MG63 (cell line): ENCODE measurements around the gene EDAR. TPM values are rescaled to one million over a fixed set of nuclear protein-coding genes. Genes with fewer than 3 reads are reported as not detected.

Source experiments
- DNase-seq: peaks from one replicate; pipeline ENCODE4 v3.0.0-alpha.2; 2020
- H3K27me3 ChIP-seq: fragments of 250-450 bp; sonication (Bioruptor Pico); 2 replicates; pipeline ENCODE4 v1.5.1; 2020; ENCODE audit warnings: mild to moderate bottlenecking, moderate library complexity
- H3K36me3 ChIP-seq: fragments of 250-450 bp; sonication (Bioruptor Pico); 2 replicates; pipeline ENCODE4 v1.5.1; 2020; ENCODE audit warnings: mild to moderate bottlenecking, moderate library complexity
- H3K4me3 ChIP-seq: fragments of 250-450 bp; sonication (Bioruptor Pico); 2 replicates; pipeline ENCODE4 v1.5.1; 2020; ENCODE audit warnings: mild to moderate bottlenecking, moderate library complexity
- H3K9me3 ChIP-seq: fragments of 250-450 bp; sonication (Bioruptor Pico); 2 replicates; pipeline ENCODE4 v1.5.1; 2020; ENCODE audit warnings: mild to moderate bottlenecking, moderate library complexity
- total RNA-seq: library from RNA; depleted of rRNA; stranded (reverse); fragments of >200 nt; shearing (Covaris generic); gene quantifications from 2 replicates; pipeline ENCODE4 v1.2.3, GENCODE V29; 2014; ENCODE audit warnings: low replicate concordance

Gene EDAR
- total RNA-seq, 1 experiment from 2014 or later: not detected

DNA sequence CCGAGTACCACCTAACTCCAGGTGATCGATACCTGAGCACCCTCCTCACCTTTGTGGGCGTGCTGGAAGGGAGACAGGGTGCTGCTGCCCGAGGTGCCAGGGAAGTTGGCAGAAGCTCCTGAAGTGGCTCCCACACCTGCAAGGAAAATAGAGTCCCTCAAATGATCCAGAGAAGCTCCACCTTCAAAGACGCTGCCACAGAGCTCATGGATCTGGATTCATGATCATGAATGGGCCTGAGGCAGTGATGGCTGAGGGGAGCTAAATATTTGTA, 76.5 kb downstream of the EDAR start:
- Histone ChIP-seq H3K4me3 (no peak overlapping the region), H3K9me3 (no peaks in the 10 kb centered on the region), H3K27me3 (no peaks in the 10 kb centered on the region), H3K36me3 (no peaks in the 10 kb centered on the region)
- no peak for DNase-seq

DNA sequence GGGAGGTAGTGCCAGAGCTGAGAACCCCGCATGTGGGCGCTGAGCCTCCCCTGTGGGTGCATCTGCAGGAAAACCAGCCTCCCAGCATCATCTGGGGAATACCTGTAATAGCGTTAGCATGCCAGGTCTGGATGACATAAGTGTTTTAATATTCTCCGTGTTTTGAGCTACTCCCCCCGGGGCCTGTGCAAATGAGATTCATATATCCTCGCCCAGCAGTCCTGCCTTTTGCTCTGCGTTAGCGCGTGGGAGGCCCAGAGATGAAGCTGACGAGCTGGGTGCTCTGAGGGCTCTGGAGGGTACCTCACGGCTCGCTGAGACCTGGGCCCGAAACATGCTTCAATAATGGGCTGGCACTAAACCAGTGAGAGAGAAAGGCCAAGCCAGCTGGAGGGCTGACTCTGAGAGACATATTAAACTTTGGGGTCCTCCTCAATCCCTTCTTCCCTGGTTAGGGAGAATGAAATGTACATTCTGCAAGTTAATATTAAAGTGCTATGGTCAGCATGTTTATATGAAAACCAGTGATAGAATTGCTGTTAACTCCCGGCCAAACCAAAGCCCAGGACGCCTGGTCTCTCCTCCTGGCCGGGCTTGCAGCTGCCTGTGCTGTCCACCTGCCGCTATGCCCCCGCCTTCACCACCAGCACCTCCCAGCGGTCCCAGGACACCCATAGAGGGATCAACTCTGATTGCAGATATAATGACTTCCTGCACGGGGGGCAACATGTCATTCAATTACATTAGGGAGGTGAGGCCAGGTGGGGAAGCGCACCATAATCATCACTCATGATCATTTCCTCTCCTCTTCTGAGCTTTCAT, 77.0 kb downstream of the EDAR start:
- Histone ChIP-seq H3K27me3 (no peaks in the 10 kb centered on the region), H3K36me3 (no peaks in the 10 kb centered on the region), H3K9me3 (no peaks in the 10 kb centered on the region), H3K4me3 (no peak overlapping the region)
- no peak for DNase-seq

DNA sequence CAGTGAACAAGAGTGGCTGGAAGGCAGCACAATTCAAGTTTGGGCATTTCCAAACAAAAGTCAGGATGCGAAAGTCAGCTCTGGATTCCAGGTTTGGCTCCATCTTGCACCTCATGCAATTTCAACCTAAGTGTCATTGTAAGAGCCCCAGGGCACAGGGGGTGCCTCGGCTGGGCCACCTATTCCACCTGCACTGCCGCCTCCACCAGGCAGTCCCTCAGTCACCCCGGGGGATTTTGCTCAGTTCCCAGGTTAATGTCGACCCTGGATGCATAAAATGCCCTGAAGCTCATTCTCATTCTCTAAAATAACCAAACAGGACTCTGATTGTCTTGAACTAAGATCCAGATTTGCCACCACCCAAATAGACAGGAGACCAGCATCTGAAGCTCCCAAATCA, 77.6 kb downstream of the EDAR start:
- no peaks in the 10 kb centered on the region for H3K9me3 ChIP-seq
- no peaks in the 10 kb centered on the region for H3K36me3 ChIP-seq
- H3K4me3 ChIP-seq: no peak overlapping the region
- no peak for DNase-seq
- H3K27me3 ChIP-seq: no peaks in the 10 kb centered on the region

DNA sequence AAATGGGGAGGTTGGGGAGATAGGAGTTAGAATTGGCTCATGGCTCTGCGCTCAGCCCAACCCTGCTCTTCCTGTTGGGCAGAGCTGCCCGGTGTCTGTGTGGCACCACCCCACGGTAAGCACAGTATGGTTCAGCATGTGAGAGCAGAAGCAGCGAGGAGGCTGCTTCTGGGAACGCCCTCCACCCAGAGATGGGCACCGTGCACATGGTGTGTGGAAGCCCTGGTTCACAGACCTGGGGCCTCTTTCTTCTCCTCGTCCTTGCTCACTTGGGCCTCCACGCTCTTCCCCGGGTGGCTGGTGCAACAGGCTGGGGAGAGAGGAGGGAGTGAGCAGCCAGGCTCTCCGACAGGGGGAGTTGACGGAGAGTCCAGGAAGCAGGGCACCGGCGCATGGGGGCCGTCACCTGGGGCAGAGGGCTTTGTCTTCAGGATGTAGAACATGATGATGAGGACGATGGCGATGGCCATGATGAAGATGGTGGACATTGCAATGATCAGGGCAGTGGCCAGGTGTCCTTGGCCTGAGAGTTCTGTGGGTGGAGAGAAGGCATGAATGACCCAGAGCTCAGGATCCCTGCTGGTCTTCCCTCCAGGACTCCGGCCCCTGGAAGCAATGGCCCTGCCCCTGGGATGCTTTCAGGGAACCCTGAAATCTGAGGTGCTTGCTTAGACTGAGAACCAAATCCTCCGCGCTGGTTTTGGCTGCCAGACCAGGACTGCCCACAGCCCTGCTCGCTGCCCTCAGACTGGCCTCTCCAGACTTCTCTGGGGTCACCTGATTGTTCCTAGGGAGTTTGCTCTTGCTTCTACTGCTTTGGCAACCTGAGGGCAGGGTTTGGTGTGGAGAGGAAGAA, 78.3 kb downstream of the EDAR start:
- no peaks in the 10 kb centered on the region for H3K9me3 ChIP-seq
- no peaks in the 10 kb centered on the region for H3K36me3 ChIP-seq
- no peak overlapping the region for H3K4me3 ChIP-seq
- DNase-seq: no peak
- no peaks in the 10 kb centered on the region for H3K27me3 ChIP-seq

DNA sequence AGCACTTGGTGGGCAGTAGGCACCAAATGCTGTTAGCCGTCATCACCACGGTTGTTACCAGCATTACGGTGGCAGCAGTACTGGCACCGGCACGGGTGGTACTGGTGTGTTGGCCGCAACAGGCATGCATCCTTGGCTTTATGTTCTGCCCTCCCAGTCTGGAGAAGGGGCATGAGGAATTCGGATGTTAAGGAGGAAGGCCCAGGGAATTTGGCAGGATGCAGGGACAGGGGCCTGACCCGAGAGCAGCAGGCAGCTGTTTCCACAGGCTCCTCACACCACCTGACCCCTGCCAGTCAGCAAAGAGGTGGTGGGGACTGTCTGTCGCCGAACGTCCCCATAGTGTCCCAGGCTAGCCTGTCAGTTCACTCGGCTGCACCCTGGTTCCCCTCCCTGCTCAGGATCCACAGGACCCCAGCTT, 79.0 kb downstream of the EDAR start:
- H3K9me3 ChIP-seq: no peaks in the 10 kb centered on the region
- H3K36me3 ChIP-seq: no peaks in the 10 kb centered on the region
- no peak overlapping the region for H3K4me3 ChIP-seq
- DNase-seq: no peak
- no peaks in the 10 kb centered on the region for H3K27me3 ChIP-seq

DNA sequence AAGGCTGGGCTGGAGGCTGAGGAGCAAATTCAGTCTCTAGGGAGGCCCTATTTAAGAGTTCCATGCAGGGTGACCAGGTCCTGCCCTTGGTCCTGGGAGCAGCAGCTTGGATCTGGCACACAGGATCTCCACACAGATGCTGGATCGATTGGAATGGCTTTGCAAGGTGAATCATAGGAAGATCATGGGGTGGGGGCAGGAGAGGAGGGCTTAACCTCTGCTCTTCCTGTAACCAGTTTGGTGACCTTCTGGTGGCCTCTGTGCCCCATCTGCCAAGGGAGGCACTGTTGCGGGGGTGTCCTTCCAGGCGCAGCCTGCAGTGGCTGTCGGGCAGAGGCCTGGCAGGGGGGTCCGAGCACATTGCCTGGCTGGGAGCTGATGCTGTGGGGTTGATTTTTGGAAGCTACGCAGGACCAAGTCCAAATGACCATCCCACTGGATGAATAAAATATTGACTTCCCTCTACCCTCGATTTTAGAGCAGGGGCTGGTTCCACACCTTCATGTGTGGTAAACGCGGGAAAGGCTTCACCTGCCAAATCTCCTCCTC, 79.7 kb downstream of the EDAR start:
- Histone ChIP-seq H3K27me3 (no peaks in the 10 kb centered on the region), H3K4me3 (no peak overlapping the region), H3K36me3 (no peaks in the 10 kb centered on the region), H3K9me3 (no peaks in the 10 kb centered on the region)
- DNase-seq: no peak

DNA sequence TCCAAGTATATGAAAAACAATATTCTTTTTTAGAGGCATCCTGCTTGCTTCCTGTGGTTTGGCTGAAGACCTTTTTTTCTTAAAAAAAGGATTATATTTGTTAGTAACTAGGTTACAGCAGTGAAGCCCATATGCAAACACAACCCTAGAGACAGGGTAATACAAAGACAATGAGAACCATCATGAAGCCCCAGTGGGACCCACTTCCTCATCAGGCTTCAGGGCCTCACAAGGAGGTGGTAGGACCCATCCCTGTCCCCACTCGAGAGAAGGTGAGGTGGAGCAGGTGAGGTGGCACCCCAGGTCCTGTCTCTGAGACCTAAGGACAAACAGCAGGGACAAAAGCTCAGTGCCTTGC, 80.3 kb downstream of the EDAR start:
- Histone ChIP-seq H3K36me3 (no peaks in the 10 kb centered on the region), H3K9me3 (no peaks in the 10 kb centered on the region), H3K27me3 (no peaks in the 10 kb centered on the region), H3K4me3 (no peak overlapping the region)
- DNase-seq: no peak

DNA sequence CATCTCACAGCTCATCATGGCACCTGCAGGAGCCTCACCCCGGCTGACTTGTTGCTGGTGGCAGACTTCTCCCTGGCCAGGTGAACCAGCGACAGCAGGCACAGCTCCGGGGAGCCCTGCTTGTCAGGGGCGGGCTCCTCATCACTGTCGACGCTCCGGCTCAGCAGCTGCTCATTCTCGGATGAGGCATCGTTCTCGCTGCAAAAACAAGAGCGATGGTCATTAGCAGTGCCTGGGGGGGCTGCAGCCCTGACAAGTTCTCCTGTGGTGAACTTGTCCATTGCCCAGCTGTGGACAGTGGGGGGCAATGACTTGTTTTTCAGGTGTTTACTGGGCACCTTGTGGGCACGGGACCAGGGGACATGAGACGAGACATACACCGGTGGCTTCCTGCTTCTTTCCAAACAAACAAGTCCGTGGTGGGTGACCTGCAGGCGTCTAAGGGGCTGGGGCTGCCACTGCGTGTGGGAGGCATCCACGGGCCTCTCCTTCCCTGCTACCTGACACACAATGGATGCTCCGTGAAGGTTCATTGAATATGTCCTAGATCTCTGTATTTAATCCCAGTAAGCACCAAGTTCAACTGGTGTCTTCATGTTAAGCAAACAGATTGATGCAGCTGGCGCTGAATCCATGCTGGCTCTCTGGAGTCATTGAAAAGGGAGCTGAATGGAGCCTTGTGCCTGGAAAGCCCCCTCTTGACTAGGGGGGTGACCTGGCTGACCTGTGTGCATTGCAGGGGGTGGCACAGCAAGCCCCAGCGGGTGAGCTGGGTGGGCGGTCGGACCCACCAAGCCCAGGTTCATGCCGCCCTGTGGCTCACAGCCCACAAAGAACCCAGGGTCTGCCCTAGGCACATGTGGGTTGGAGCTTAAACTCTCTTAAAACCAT, 81.0 kb downstream of the EDAR start:
- no peak for DNase-seq
- Histone ChIP-seq H3K27me3 (no peaks in the 10 kb centered on the region; the same call in 1 of the 2 replicates), H3K9me3 (no peaks in the 10 kb centered on the region), H3K4me3 (no peak overlapping the region), H3K36me3 (no peaks in the 10 kb centered on the region)

DNA sequence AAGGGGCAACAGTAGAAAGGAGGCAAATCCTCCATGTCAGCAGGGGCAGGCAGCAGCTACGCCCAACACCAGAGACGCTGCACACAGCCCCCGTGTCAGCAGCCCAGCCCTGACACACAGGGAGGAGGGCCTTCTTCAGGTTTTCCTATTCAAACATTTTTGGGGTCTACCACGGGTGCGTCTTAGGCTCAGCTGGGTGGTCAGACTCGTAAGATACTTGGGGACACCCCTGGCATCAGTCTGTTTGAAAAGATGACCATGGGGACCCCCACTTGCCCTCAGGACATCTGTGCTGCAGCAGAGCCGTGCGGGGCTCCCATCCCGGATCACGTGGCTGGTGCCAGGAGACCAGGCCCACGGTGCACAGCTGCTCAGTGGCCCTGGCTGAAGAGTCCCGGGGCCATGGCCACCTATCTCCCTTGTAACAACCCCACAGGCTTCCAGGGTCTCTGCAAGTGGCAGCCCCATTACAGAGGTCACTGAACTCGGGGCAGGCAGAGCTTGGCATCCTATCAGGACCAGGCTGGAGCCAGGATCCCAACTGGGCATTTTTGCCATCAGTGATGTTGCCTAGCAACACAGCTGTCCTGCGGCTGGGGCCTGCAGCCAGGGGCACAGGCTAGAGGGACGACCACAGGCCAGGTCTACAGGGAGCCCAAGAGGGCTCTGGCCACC, 82.5 kb downstream of the EDAR start:
- no peaks in the 10 kb centered on the region for H3K36me3 ChIP-seq
- H3K4me3 ChIP-seq: no peak overlapping the region
- DNase-seq: no peak
- H3K27me3 ChIP-seq: no peaks in the 10 kb centered on the region; the same call in 1 of the 2 replicates
- no peaks in the 10 kb centered on the region; the same call in 1 of the 2 replicates for H3K9me3 ChIP-seq

DNA sequence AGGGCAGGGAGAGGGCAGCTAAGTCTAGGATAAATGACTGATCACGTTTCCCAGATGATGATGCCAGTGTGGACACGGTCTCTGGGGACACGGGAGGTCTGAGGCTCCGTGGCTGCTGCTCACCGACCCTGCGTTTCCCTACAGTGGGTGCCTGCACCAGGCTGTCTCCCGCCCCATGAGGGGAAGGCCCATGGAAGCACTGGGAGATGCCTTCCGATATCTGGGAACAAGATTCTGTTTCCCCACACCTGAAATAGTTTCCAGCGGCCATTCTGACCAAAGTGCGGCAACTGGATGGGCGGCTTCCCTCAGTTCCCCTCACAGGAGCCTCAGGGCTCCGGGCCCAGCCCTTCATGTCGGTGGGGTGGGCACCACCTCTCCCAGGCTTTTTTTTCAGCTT, 83.1 kb downstream of the EDAR start:
- Histone ChIP-seq H3K36me3 (no peaks in the 10 kb centered on the region), H3K9me3 (no peaks in the 10 kb centered on the region; the same call in 1 of the 2 replicates), H3K27me3 (no peaks in the 10 kb centered on the region; the same call in 1 of the 2 replicates), H3K4me3 (no peak overlapping the region)
- no peak for DNase-seq

DNA sequence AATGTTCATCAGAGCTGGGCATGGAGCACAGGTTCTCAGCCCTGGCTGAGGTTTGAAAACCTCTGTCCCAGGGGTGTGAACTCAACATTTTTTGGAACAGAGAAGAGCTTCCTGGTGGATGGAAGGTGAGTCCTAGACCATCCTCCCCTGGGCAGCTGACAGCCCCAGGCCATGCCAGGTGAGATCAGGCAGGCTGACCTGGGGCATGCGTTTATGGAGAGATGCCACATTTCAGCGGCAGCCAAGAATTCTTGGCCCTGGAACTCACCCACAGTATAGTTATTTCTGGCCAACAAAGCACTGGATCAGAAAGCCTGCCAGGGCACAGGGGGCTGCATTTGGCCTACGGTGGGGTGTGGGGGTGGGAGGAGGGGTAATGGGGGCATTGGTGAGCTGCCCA, 83.8 kb downstream of the EDAR start:
- H3K36me3 ChIP-seq: no peaks in the 10 kb centered on the region
- H3K27me3 ChIP-seq: no peaks in the 10 kb centered on the region; the same call in 1 of the 2 replicates
- H3K9me3 ChIP-seq: peaks cover 2% of the 10 kb centered on the region; the same call in 1 of the 2 replicates
- H3K4me3 ChIP-seq: no peak overlapping the region
- no peak for DNase-seq

DNA sequence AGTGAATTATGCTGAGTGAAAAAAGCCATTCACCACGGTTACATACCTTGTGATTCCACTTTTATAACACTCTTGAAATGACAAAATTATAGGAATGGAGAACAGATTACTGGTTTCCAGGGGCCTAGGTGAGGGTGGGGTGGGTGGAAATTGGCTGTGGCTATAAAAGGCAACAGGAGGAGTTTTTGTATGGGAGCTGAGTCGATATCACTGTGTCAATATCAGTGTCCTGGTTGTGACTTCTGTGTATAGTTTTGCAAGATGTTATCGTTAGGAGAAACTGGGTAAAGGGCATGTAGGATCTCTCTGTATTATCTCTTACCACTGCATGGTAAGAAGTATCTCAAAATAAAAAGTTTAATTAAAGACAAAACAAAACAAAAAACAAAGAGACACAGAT, 84.3 kb downstream of the EDAR start:
- Histone ChIP-seq H3K9me3 (peaks cover 2% of the 10 kb centered on the region; the same call in 1 of the 2 replicates), H3K36me3 (no peaks in the 10 kb centered on the region), H3K4me3 (no peak overlapping the region), H3K27me3 (no peaks in the 10 kb centered on the region; the same call in 1 of the 2 replicates)
- no peak for DNase-seq

DNA sequence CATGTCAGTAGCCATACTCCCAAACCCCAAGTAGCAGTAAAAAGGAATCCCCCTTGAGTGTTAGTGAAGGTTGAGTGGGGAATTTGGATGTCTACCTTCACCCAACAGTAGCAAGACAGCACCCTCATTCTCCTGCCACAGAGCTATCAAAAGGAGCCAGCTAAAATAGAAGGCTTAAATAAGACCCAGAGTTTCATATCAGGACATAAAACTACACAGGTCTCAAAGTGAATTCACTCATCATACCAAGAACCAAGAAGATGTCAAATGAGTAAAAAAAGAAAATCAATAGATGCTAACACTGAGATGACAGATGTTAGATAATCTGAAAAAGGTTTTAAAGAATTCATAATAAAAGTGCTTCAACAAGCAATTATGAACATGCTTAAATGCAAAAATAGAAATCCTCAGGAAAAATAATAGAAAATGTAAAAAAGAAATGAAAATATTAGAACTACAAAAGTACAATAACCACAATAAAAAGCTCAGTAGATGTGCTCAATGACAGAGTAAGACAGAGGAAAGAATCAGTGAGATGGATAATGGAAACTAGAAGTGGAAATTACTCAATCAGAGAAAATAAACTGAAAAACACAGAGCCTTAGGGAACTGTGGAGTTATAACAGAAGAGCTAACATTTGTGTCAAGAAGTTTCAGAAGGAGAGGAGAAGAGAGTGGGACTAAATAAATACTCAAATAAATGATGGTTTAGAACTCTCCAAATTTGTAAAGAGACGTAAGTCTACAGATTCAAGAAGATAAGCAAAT, 90.5 kb downstream of the EDAR start:
- no peak for DNase-seq
- Histone ChIP-seq H3K9me3 (peaks cover 2% of the 10 kb centered on the region; the same call in 1 of the 2 replicates), H3K27me3 (no peaks in the 10 kb centered on the region; the same call in 1 of the 2 replicates), H3K36me3 (no peaks in the 10 kb centered on the region), H3K4me3 (no peak overlapping the region)

DNA sequence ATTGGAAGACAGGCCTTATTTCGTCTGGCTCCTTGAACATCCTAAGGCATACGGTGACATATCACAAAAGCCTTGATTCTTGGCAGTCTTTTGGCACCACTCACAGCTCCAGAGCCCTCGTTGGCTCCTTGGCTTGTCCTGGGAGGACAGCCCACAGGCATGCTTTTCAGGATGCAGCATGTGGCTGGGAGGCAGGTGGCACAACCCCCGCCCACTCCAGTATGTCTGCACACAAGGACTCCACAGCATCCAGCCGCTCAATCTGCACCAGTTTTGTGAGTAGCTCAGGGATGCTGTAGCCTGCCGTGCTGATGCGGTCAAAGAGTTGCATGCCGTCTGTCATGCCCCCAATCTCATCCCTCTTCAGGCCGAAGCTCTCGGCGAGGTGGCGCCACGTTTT, 92.3 kb downstream of the EDAR start:
- DNase-seq: no peak
- Histone ChIP-seq H3K27me3 (no peaks in the 10 kb centered on the region), H3K4me3 (no peak overlapping the region), H3K36me3 (no peaks in the 10 kb centered on the region), H3K9me3 (0 out of 2 replicates have a peak, but pooled peaks cover 2% of the 10 kb centered on the region)

DNA sequence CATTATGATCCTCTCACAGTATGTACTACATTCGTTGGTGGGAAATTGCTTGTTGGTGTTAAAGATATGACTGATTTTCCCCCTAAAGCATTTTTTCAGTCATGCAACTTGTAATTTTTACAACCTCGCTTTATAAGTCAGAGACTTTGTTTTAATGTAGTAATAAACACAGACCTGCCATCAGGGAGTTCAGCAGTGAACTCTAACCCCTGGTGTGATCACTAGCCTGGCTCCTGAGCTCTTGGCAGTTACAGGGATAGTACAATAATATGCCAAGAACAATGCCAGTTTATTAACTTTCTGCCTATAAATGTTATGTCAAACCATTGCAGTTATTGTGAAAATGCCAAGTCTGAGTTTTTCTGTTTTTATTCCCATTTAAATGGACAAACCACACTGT, 93.8 kb downstream of the EDAR start:
- peaks cover 3% of the 10 kb centered on the region; the same call in 1 of the 2 replicates for H3K9me3 ChIP-seq
- no peak for DNase-seq
- no peaks in the 10 kb centered on the region for H3K36me3 ChIP-seq
- H3K27me3 ChIP-seq: no peaks in the 10 kb centered on the region
- H3K4me3 ChIP-seq: no peak overlapping the region
